Islet precursor cell (in vitro differentiated cells): ENCODE data around the gene PIK3C2B.

Experiments
- DNase-seq: peaks from one replicate; pipeline ENCODE4 v3.0.0-alpha.2; 2018

Gene PIK3C2B

GRCh38 chr1:204478921-204479320, 15.7 kb downstream of the PIK3C2B start:
- DNase-seq: no peak

- no peak for DNase-seq
Observed at GRCh38 chr1:204478172-204478899, 16.3 kb downstream of the PIK3C2B start.

GRCh38 chr1:204477036-204477740, 17.4 kb downstream of the PIK3C2B start:
- DNase-seq: no peak

- DNase-seq: no peak
Observed at GRCh38 chr1:204476563-204476962, 18.0 kb downstream of the PIK3C2B start.

GRCh38 chr1:204475656-204476432, 18.8 kb downstream of the PIK3C2B start:
- DNase-seq: no peak

GRCh38 chr1:204473400-204473965, 21.1 kb downstream of the PIK3C2B start:
- no peak for DNase-seq

GRCh38 chr1:204472660-204473059, 21.9 kb downstream of the PIK3C2B start:
- no peak for DNase-seq

GRCh38 chr1:204471687-204472086, 22.9 kb downstream of the PIK3C2B start:
- DNase-seq: no peak

GRCh38 chr1:204469304-204469703, 25.3 kb downstream of the PIK3C2B start:
- DNase-seq: no peak

- DNase-seq: no peak
Observed at GRCh38 chr1:204468766-204469302, 25.8 kb downstream of the PIK3C2B start.

- DNase-seq: no peak
Observed at GRCh38 chr1:204468206-204468605, 26.4 kb downstream of the PIK3C2B start.

- no peak for DNase-seq
Observed at GRCh38 chr1:204466416-204467405, 27.9 kb downstream of the PIK3C2B start.

- DNase-seq: peak; percentile 68
Observed at GRCh38 chr1:204465546-204466415, 28.8 kb downstream of the PIK3C2B start.

- DNase-seq: no peak
Observed at GRCh38 chr1:204464701-204465100, 29.9 kb downstream of the PIK3C2B start.

- no peak for DNase-seq
Observed at GRCh38 chr1:204464187-204464631, 30.4 kb downstream of the PIK3C2B start.

GRCh38 chr1:204463125-204464060, 31.2 kb downstream of the PIK3C2B start:
- no peak for DNase-seq

GRCh38 chr1:204462229-204462561, 32.4 kb downstream of the PIK3C2B start:
- DNase-seq: no peak

GRCh38 chr1:204461331-204462228, 33.0 kb downstream of the PIK3C2B start:
- DNase-seq: no peak
